PFSK-1 (cell line): Measurements from ENCODE around the gene STRN3.

Source experiments
- FOXP2 ChIP-seq: optimal IDR thresholded peaks from 2 replicates; pipeline ENCODE3; 2011; ENCODE audit warnings: borderline replicate concordance, control low read depth, inconsistent platforms; ENCODE audit not compliant: insufficient read depth; ENCODE audit errors: extremely low read length, extremely low read depth
- POLR2AphosphoS5 ChIP-seq: IDR thresholded peaks from 2 replicates; pipeline ENCODE4 v1.6.1; 2012; ENCODE audit warnings: low read depth, mild to moderate bottlenecking, control low read depth, low read length, moderate library complexity
- SIN3A ChIP-seq: IDR thresholded peaks from 2 replicates; pipeline ENCODE4 v1.6.1; 2012; ENCODE audit warnings: mild to moderate bottlenecking, low read length, moderate library complexity, borderline replicate concordance; ENCODE audit not compliant: insufficient read depth
- TAF1 ChIP-seq: IDR thresholded peaks from 2 replicates; pipeline ENCODE4 v1.6.1; 2012; ENCODE audit warnings: low read length, control low read depth, borderline replicate concordance; ENCODE audit not compliant: insufficient read depth
- TF ChIP-seq, protein P1 (sequence below), 2 experiments: IDR thresholded peaks; 2 replicates each; pipeline versions ENCODE4 v1.6.1 to v1.8.0; 2011 to 2012; ENCODE audit warnings: low read depth in 2 of 2, low read length in 2 of 2, control low read depth in 1 of 2, inconsistent platforms in 1 of 2, mild to moderate bottlenecking in 1 of 2, moderate library complexity in 1 of 2; ENCODE audit not compliant: insufficient read depth in 1 of 2

The STRN3 gene

DNA sequence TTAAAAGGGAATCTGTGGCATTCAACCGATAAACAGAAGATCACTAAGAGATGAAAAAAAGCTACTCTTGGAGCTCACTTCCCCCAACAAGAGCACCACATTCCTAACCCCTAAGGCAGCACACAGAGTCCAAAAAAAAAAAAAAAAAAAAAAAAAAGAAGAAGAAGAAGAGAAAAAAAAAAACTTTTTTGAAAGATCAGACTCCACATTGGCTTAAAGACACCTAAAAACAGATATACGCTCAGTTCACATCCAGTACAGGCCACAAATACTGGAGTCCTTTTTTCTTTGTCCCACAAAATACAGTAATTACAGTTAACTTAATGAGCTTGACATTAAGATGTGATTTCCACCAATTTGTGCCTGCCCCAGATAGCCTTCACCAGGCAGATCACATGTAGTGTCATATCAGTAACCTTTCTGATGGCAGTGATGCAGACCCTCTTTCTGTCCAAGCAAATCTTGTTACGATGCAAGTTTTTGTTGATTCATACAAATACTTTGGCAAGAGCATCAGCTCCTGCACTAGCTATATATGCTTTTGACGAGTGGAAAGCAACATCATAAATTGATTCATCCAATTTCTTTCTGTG, 131.2 kb downstream of the STRN3 start:
- TF ChIP-seq SIN3A, result no peak
- TF ChIP-seq, protein P1, sequence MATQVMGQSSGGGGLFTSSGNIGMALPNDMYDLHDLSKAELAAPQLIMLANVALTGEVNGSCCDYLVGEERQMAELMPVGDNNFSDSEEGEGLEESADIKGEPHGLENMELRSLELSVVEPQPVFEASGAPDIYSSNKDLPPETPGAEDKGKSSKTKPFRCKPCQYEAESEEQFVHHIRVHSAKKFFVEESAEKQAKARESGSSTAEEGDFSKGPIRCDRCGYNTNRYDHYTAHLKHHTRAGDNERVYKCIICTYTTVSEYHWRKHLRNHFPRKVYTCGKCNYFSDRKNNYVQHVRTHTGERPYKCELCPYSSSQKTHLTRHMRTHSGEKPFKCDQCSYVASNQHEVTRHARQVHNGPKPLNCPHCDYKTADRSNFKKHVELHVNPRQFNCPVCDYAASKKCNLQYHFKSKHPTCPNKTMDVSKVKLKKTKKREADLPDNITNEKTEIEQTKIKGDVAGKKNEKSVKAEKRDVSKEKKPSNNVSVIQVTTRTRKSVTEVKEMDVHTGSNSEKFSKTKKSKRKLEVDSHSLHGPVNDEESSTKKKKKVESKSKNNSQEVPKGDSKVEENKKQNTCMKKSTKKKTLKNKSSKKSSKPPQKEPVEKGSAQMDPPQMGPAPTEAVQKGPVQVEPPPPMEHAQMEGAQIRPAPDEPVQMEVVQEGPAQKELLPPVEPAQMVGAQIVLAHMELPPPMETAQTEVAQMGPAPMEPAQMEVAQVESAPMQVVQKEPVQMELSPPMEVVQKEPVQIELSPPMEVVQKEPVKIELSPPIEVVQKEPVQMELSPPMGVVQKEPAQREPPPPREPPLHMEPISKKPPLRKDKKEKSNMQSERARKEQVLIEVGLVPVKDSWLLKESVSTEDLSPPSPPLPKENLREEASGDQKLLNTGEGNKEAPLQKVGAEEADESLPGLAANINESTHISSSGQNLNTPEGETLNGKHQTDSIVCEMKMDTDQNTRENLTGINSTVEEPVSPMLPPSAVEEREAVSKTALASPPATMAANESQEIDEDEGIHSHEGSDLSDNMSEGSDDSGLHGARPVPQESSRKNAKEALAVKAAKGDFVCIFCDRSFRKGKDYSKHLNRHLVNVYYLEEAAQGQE (IDR thresholded peaks at IDR 0.05; ENCODE audit: insufficient read depth in 1 of 2, low read depth in 2 of 2, low read length in 2 of 2), result no peak
- no peak for TF ChIP-seq TAF1
- no peak for TF ChIP-seq FOXP2
- no peak for TF ChIP-seq POLR2AphosphoS5

- TF ChIP-seq TAF1 (no peak), POLR2AphosphoS5 (no peak), SIN3A (no peak), FOXP2 (no peak)
- TF ChIP-seq, protein P1 (IDR thresholded peaks at IDR 0.05; ENCODE audit: insufficient read depth in 1 of 2, low read depth in 2 of 2, low read length in 2 of 2), result no peak
Measured at GRCh38 chr14:30893819-30894218, 132.4 kb downstream of the STRN3 start.

DNA sequence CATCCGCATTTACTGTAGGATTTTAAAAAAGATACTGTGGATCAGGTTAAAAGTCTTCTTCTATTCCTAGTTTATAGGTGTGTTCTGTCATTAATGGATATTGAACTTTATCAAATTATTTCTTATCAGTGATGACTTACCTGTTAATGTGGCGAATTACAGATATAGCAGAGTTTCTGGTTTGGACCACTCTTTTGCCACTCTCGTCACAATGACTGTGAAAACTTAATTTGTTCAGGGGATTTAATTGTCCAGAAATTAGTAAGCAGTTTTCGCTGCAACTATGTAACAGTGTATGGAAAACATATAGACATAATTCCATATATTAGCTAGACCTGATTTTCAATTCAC, 137.0 kb downstream of the STRN3 start:
- TF ChIP-seq FOXP2, result no peak
- no peak for TF ChIP-seq TAF1
- TF ChIP-seq SIN3A, result no peak
- TF ChIP-seq POLR2AphosphoS5, result no peak
- TF ChIP-seq, protein P1 (IDR thresholded peaks at IDR 0.05; ENCODE audit: insufficient read depth in 1 of 2, low read depth in 2 of 2, low read length in 2 of 2), result no peak

DNA sequence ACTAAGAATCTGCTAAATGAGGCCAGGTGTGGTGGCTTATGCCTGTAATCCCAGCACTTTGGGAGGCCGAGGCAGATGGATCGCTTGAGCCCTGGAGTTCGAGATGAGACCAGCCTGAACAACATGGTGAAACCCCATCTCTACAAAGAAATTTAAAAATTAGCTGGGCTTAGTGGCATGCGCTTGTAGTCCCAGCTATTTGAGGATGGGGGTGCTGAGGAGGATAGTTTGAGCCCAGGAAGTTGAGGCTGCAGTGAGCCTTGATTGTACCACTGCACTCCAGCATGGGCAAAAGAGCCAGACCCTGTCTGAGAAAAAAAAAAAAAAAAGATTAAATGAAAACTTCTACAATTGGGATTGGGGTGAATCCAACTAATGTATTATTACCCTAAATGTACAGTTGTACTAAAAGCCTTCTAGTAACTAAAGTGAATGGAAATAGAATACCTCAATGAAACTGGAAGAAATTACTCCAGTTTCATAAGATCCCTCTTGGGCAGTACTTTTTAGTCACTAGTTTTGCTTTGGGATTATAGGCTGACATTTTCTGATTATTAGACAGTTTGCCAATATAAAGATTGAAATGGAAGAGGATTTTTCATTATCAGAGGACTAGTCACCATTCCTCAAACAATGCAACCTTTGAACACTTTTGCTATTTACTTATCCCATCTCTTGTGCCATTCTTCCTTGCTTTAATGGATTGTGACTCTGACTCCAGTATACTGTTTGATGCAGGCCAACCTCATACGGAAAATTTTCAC, 137.5 kb downstream of the STRN3 start:
- TF ChIP-seq FOXP2 (no peak), POLR2AphosphoS5 (no peak), TAF1 (no peak), SIN3A (no peak)
- TF ChIP-seq, protein P1 (IDR thresholded peaks at IDR 0.05; ENCODE audit: insufficient read depth in 1 of 2, low read depth in 2 of 2, low read length in 2 of 2), result no peak
